Tibial nerve (tissue), 4 donors: ENCODE data around the gene AFF2. TPM values are rescaled to one million over a fixed set of nuclear protein-coding genes. Genes with fewer than 3 reads are reported as not detected.

Experiments
- DNase-seq, 2 donors: peaks; one replicate each; pipeline ENCODE4 v3.0.0-alpha.2; 2019; ENCODE audit warnings: low spot score in 2 of 2
- H3K27ac ChIP-seq, 4 donors: fragments of 200-600 bp; sonication (generic) in 3 of 4; one replicate each; pipeline ENCODE4 v1.5.1; 2017 to 2019; ENCODE audit warnings: mild to moderate bottlenecking in 1 of 4
- H3K27me3 ChIP-seq, 2 donors: fragments of 200-600 bp; sonication (generic) in 1 of 2; one replicate each; pipeline versions ENCODE4 v1.5.1 to v1.6.0; 2017 to 2019
- H3K36me3 ChIP-seq, 3 donors: fragments of 200-600 bp; sonication (generic); one replicate each; pipeline ENCODE4 v1.5.1; 2018 to 2019
- H3K4me1 ChIP-seq, 4 donors: fragments of 200-600 bp; sonication (generic) in 3 of 4; one replicate each; pipeline ENCODE4 v1.5.1; 2017 to 2019
- H3K4me3 ChIP-seq, 4 donors: fragments of 200-600 bp; sonication (generic) in 3 of 4; one replicate each; pipeline ENCODE4 v1.5.1; 2017 to 2019; ENCODE audit warnings: mild to moderate bottlenecking in 1 of 4, moderate library complexity in 1 of 4
- H3K9me3 ChIP-seq, 4 donors: fragments of 200-600 bp; sonication (generic) in 3 of 4; one replicate each; pipeline ENCODE4 v1.5.1; 2017 to 2019
- CTCF ChIP-seq, 5 experiments: fragments of 200-600 bp in 3 of 5; fragments of 450-650 bp in 2 of 5; sonication (generic) in 3 of 5; IDR thresholded peaks; one replicate each; pipeline ENCODE4 v1.5.1; 2016 to 2019; ENCODE audit warnings: antibody characterized with exemption in 5 of 5, mild to moderate bottlenecking in 3 of 5, moderate library complexity in 2 of 5
- EP300 ChIP-seq, 2 donors: sonication (generic); formaldehyde crosslinking; IDR thresholded peaks; one replicate each; pipeline ENCODE4 v1.6.1; 2017; ENCODE audit warnings: antibody characterized with exemption in 2 of 2, mild to moderate bottlenecking in 1 of 2
- POLR2A ChIP-seq, 2 donors: fragments of 450-650 bp; IDR thresholded peaks; one replicate each; pipeline ENCODE4 v1.6.1; 2017; ENCODE audit warnings: antibody characterized with exemption in 2 of 2, mild to moderate bottlenecking in 2 of 2, moderate library complexity in 2 of 2
- WGBS, 2 donors: methylation state at CpG; one replicate each; pipeline ENCODE4 v1.1.5; 2018; 5-methylcytosine and 5-hydroxymethylcytosine counted together
- total RNA-seq, 4 donors: library from RNA; depleted of rRNA; stranded (reverse); fragments of >200 nt; gene quantifications; one replicate each; pipeline ENCODE4 v1.1.0, GENCODE V29; 2016

AFF2 gene
- total RNA-seq, 4 donors from 2014 or later = 13.2 to 20.3 (median 16.1) TPM

DNA sequence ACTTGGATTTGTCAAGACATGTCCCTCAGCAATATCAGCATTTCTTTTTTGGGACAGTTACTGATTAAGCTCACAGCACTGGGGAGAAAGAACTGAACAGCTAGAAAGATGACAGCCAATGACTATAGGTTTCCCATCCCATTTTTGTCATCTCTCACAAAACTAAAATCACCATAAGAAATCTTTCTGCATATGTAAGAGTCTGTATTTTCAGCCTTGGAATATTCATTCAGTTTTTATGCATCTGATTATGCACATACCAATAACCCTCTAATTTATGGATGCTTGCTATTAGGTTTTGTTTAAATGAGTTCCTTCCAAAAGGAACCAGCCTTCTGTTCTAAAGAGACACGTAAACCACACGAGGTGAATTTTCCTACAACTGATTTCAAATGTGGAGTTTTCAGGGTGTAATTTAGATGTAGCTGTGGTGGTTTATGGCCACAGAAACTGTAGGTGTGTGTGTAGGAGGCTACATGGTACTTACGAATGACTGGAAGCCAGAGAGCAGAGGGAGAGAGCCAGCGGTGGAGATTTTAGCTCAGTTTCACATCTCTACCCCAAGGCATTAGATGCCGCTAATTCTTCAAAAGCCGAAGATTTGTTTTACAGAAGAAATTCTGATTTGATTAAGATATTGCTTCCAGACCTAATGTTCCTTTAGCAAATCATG is 55.3 kb downstream of the AFF2 start:
- no peak overlapping the region for H3K27ac ChIP-seq
- H3K27me3 ChIP-seq = no peaks in the 10 kb centered on the region
- H3K4me1 ChIP-seq = no peaks in the 10 kb centered on the region
- WGBS, 2 donors = 73 to 75% methylated on average over 6 of the region's 6 CpGs
- no peaks in the 10 kb centered on the region for H3K36me3 ChIP-seq
- DNase-seq = no peak
- H3K4me3 ChIP-seq = no peak overlapping the region
- H3K9me3 ChIP-seq = peaks cover 0 to 2% (median 0%) of the 10 kb centered on the region in 4 donors
- TF ChIP-seq EP300 (IDR thresholded peaks at IDR 0.05) (no peak), CTCF (IDR thresholded peaks at IDR 0.05) (no peak), POLR2A (IDR thresholded peaks at IDR 0.05) (no peak)

DNA sequence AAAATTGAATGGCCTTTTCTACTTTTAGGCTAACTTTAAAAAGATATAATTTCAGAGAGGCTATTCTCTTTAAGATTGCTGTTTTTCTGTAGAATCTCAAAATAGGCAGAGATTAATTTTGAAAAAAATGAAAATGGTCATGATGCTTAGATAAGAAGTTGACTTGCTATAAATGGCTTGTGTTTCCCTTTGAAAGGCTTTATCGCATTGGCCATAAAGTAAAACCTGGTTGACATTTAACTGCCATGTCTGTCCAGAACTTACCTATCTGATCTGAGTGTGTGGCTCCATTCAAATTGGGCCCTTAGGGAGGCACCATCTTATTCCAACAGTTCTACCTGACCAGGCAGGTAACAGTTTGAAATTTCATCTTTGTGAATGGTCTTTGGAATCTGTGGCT is 56.1 kb downstream of the AFF2 start:
- no peak for TF ChIP-seq EP300 (IDR thresholded peaks at IDR 0.05)
- no peak for TF ChIP-seq CTCF (IDR thresholded peaks at IDR 0.05)
- TF ChIP-seq POLR2A (IDR thresholded peaks at IDR 0.05) = no peak

DNA sequence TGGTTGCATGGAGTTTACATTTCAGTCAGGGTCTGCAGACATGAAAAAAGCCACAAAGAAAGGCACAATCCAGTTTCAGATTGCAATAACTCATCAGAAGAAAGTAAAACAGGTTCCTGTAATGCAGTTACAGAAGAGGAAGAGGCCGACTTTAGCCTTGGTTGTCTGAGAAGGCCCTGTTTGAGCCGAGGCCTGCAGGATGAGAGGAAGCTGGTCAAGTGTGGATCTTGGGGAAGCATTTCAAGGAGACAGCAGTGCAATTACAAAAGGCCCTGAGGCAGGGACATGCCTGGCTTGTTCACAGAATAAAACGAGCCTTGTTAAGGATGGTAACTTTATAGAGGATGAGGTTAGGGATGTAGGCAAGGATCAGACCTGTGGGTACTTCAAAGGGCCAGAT is 62.4 kb downstream of the AFF2 start:
- H3K9me3 ChIP-seq = peaks cover 0 to 2% (median 0%) of the 10 kb centered on the region in 4 donors
- TF ChIP-seq CTCF (IDR thresholded peaks at IDR 0.05) (no peak), POLR2A (IDR thresholded peaks at IDR 0.05) (no peak), EP300 (IDR thresholded peaks at IDR 0.05) (no peak)
- no peaks in the 10 kb centered on the region for H3K36me3 ChIP-seq
- 28 to 34% methylated on average over 3 of the region's 3 CpGs for WGBS, 2 donors
- H3K4me3 ChIP-seq = no peak overlapping the region
- H3K4me1 ChIP-seq = no peaks in the 10 kb centered on the region
- H3K27me3 ChIP-seq = no peaks in the 10 kb centered on the region
- DNase-seq = no peak
- no peak overlapping the region for H3K27ac ChIP-seq

More for the DNA sequence above, 56.1 kb downstream of the AFF2 start:
- Histone ChIP-seq H3K4me3 (no peak overlapping the region), H3K9me3 (peaks cover 0 to 2% (median 0%) of the 10 kb centered on the region in 4 donors), H3K4me1 (no peaks in the 10 kb centered on the region), H3K36me3 (no peaks in the 10 kb centered on the region), H3K27ac (no peak overlapping the region), H3K27me3 (no peaks in the 10 kb centered on the region)
- WGBS, 2 donors = 86 to 90% methylated on average over 1 of the region's 1 CpG
- no peak for DNase-seq

DNA sequence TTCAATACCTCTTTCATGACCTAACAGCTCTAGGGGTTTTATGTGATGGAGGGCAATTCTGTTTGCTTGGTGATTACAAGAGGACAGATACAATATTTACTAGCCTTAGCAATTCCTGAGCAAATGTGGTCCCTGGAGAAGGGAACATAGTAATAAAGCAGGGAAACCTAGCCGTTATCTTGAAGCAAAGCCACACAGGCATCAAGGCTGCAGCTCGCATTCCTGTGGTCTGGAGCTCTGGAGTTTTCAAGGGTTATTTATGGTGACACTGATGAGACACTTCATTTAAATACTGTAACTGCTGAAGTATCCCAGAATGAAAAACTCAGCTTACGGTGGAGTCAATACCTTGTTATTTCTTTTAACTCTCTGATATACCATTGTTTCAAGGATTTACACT is 66.8 kb downstream of the AFF2 start:
- H3K27ac ChIP-seq = no peak overlapping the region
- H3K9me3 ChIP-seq = no peaks in the 10 kb centered on the region
- WGBS, 2 donors = 66% methylated on average over 3 of the region's 3 CpGs
- no peaks in the 10 kb centered on the region for H3K27me3 ChIP-seq
- TF ChIP-seq CTCF (IDR thresholded peaks at IDR 0.05) (no peak), POLR2A (IDR thresholded peaks at IDR 0.05) (no peak), EP300 (IDR thresholded peaks at IDR 0.05) (no peak)
- H3K4me3 ChIP-seq = no peak overlapping the region
- H3K4me1 ChIP-seq = no peaks in the 10 kb centered on the region
- DNase-seq = no peak
- H3K36me3 ChIP-seq = no peaks in the 10 kb centered on the region

GRCh38 chrX:148567779-148568178 is 67.4 kb downstream of the AFF2 start:
- no peaks in the 10 kb centered on the region for H3K27me3 ChIP-seq
- TF ChIP-seq CTCF (IDR thresholded peaks at IDR 0.05) = no peak
- TF ChIP-seq EP300 (IDR thresholded peaks at IDR 0.05) = no peak
- TF ChIP-seq POLR2A (IDR thresholded peaks at IDR 0.05) = no peak
- no peak overlapping the region for H3K4me3 ChIP-seq
- no peaks in the 10 kb centered on the region for H3K36me3 ChIP-seq
- no peaks in the 10 kb centered on the region for H3K4me1 ChIP-seq
- DNase-seq = no peak
- H3K9me3 ChIP-seq = no peaks in the 10 kb centered on the region
- H3K27ac ChIP-seq = no peak overlapping the region
- 81 to 85% methylated on average over 1 of the region's 1 CpG for WGBS, 2 donors
